GM12878 (cell line): ENCODE data around the gene UBE2E2. TPM values are rescaled to one million over a fixed set of nuclear protein-coding genes. Genes with fewer than 3 reads are reported as not detected.

Experiments
- ATAC-seq: fragments of 200-7000 bp; cut with Tn5 transposase; 3 replicates; pipeline ENCODE4 v1.9.1; 2020; ENCODE audit warnings: mild to moderate bottlenecking, moderate library complexity
- BruUV-seq: library from RNA; stranded (reverse); fragments of 400-500 nt; replicated peaks from 2 replicates; lab custom pipeline; 2021; lab: Mats Ljungman, UMichigan
- CTCF ChIA-PET: fragments of 300-600 bp; sonication (Branson Sonifier 250); formaldehyde crosslinking; extraction: SDS; loops from one replicate; lab custom pipeline; 2021; ENCODE audit warnings: inconsistent platforms; lab: Yijun Ruan, JAX
- POLR2A ChIA-PET: fragments of 350-600 bp; formaldehyde crosslinking; extraction: SDS; loops from one replicate; lab custom pipeline; 2021; ENCODE audit warnings: inconsistent platforms; lab: Charles Lee
- RAD21 ChIA-PET: fragments of 300-600 bp; sonication (Branson Sonifier 250); formaldehyde crosslinking; loops from one replicate; lab custom pipeline; 2023; ENCODE audit warnings: antibody characterized with exemption; ENCODE audit not compliant: unreplicated experiment; lab: Charles Lee
- SMC1A ChIA-PET: fragments of 300-600 bp; sonication (Branson Sonifier 250); formaldehyde crosslinking; loops from one replicate; lab custom pipeline; 2023; ENCODE audit not compliant: unreplicated experiment, uncharacterized antibody; lab: Charles Lee
- DNase-seq: peaks from one replicate; pipeline ENCODE4 v3.0.0-alpha.2; 2011; ENCODE audit warnings: low read depth, low spot score
- FAIRE-seq: peaks from 3 replicates; lab custom pipeline; 2011; peaks lifted over from hg19 to GRCh38; lab: Jason Lieb, UNC
- H2AFZ ChIP-seq: 2 replicates; pipeline ENCODE4 v1.6.0; 2011; ENCODE audit warnings: low read depth, low read length, control low read depth; ENCODE audit not compliant: control insufficient read depth
- H3K27ac ChIP-seq: 2 replicates; pipeline ENCODE4 v1.5.1; 2011; ENCODE audit warnings: control low read depth; ENCODE audit not compliant: control insufficient read depth, insufficient read depth
- H3K27me3 ChIP-seq, 2 experiments: replicated peaks in 1 of 2; 2 replicates each; pipeline versions ENCODE4 v1.6.0 to v1.6.1; 2011; ENCODE audit warnings: low read length in 1 of 2; ENCODE audit not compliant: control insufficient read depth in 2 of 2, insufficient read depth in 2 of 2
- H3K36me3 ChIP-seq, 2 experiments: 2 replicates each; pipeline ENCODE4 v1.5.1; 2011; ENCODE audit warnings: low read length in 1 of 2; ENCODE audit not compliant: control insufficient read depth in 2 of 2, insufficient read depth in 2 of 2
- H3K4me1 ChIP-seq: 2 replicates; pipeline ENCODE4 v1.6.1; 2011; ENCODE audit warnings: mild to moderate bottlenecking, low read length, moderate library complexity, mixed read lengths; ENCODE audit not compliant: control insufficient read depth, insufficient read depth
- H3K4me2 ChIP-seq: 2 replicates; pipeline ENCODE4 v1.6.0; 2011; ENCODE audit warnings: control low read depth; ENCODE audit not compliant: control insufficient read depth, insufficient read depth
- H3K4me3 ChIP-seq: fragments of 200-600 bp; sonication (generic); 2 replicates; pipeline ENCODE4 v1.5.1; 2016
- H3K79me2 ChIP-seq: 2 replicates; pipeline ENCODE4 v1.6.0; 2011; ENCODE audit warnings: low read length; ENCODE audit not compliant: control insufficient read depth, insufficient read depth
- H3K9ac ChIP-seq: 2 replicates; pipeline ENCODE4 v1.8.0; 2011; ENCODE audit warnings: low read length, control low read depth, mixed read lengths; ENCODE audit not compliant: control insufficient read depth, insufficient read depth
- H3K9me3 ChIP-seq: replicated peaks from 3 replicates; pipeline ENCODE4 v1.5.1; 2011; ENCODE audit warnings: mild to moderate bottlenecking, low read length; ENCODE audit not compliant: control insufficient read depth, insufficient read depth
- H4K20me1 ChIP-seq: 2 replicates; pipeline ENCODE4 v1.6.0; 2011; ENCODE audit not compliant: control insufficient read depth, insufficient read depth
- CBX3 ChIP-seq: fragments of 200-600 bp; sonication (generic); IDR thresholded peaks from 2 replicates; pipeline ENCODE4 v1.6.1; 2016; ENCODE audit warnings: low read depth, borderline replicate concordance
- DPF2 ChIP-seq: fragments of 450-650 bp; IDR thresholded peaks from 2 replicates; pipeline ENCODE4 v1.6.1; 2017; ENCODE audit warnings: mild to moderate bottlenecking
- EED ChIP-seq: sonication (generic); IDR thresholded peaks from 2 replicates; pipeline ENCODE4 v1.6.1; 2016; ENCODE audit warnings: antibody characterized with exemption, low read depth
- GABPA ChIP-seq: IDR thresholded peaks from 2 replicates; pipeline ENCODE4 v1.6.1; 2014; ENCODE audit warnings: antibody characterized with exemption, low read depth, mild to moderate bottlenecking, inconsistent platforms
- HSF1 ChIP-seq: fragments of 150-350 bp; IDR thresholded peaks from 2 replicates; pipeline ENCODE4 v1.6.1; 2014; ENCODE audit warnings: mild to moderate bottlenecking, low read depth, low read length
- KLF5 ChIP-seq: fragments of 450-650 bp; IDR thresholded peaks from 2 replicates; pipeline ENCODE4 v1.6.1; 2014; ENCODE audit warnings: mild to moderate bottlenecking; ENCODE audit not compliant: partially characterized antibody
- MLLT1 ChIP-seq: fragments of 450-650 bp; IDR thresholded peaks from 2 replicates; pipeline ENCODE4 v1.6.1; 2016; ENCODE audit warnings: mild to moderate bottlenecking
- SMAD1 ChIP-seq: fragments of 450-650 bp; IDR thresholded peaks from 2 replicates; pipeline ENCODE4 v1.6.1; 2018; ENCODE audit warnings: mild to moderate bottlenecking, low read depth; ENCODE audit not compliant: partially characterized antibody
- ZBTB40 ChIP-seq: fragments of 450-650 bp; IDR thresholded peaks from 2 replicates; pipeline ENCODE4 v1.6.1; 2016; ENCODE audit warnings: mild to moderate bottlenecking, moderate library complexity, borderline replicate concordance
- WGBS: methylation state at CpG from one replicate; pipeline ENCODE4 v1.1.6; 2016; ENCODE audit warnings: low lambda C conversion rate; ENCODE audit not compliant: insufficient replicate concordance, insufficient coverage; ENCODE audit errors: missing lambda C conversion rate; 5-methylcytosine and 5-hydroxymethylcytosine counted together
- in situ Hi-C: fragments of 300-500 bp; cut with MboI; formaldehyde crosslinking; loops from 9 replicates; pipeline ENCODE4 v1.14.3; 2018; ENCODE audit warnings: mixed read lengths
- intact Hi-C: fragments of 100-400 bp; cut with micrococcal nuclease; formaldehyde crosslinking; loops from one replicate; pipeline ENCODE4 v1.14.2; 2022; ENCODE audit not compliant: unreplicated experiment
- polyA plus RNA-seq, 11 experiments: library from polyadenylated mRNA; depleted of rRNA in 4 of 11; unstranded in 6 of 11; stranded (reverse) in 5 of 11; fragments of >200 nt; fragmentation: Nextera tagmentation in 4 of 11; fragmentation: Illumina TruSeq in 1 of 11; extraction: Ambion mirVana in 4 of 11; extraction: Trizol in 1 of 11; gene quantifications; 1 replicate in 1 of 11; 2 replicates in 10 of 11; pipeline versions ENCODE4 v1.2.1 to v1.2.3, GENCODE V29; 2011 to 2016; ENCODE audit warnings: inconsistent platforms in 2 of 11, missing spikeins in 2 of 11, low read depth in 1 of 11
- total RNA-seq, 4 experiments: library from RNA; depleted of rRNA in 3 of 4; stranded (reverse); fragments of >200 nt in 3 of 4; fragmentation: Illumina TruSeq in 1 of 4; extraction: Trizol in 1 of 4; gene quantifications; 2 replicates each; pipeline versions ENCODE4 v1.2.1 to v1.2.3, GENCODE V29; 2013 to 2021

The UBE2E2 gene
- total and polyA plus RNA-seq, 10 of the 15 experiments (the other 5 are each of a cell fraction or from before 2014, with no cell fraction given) = 8.7 to 71.0 (median 36.4) TPM

- H3K9ac ChIP-seq = no peak overlapping the region
- no peaks in the 10 kb centered on the region for H4K20me1 ChIP-seq
- no peak for DNase-seq
- in situ Hi-C loops = no loop called here
- no peaks in the 10 kb centered on the region for H3K79me2 ChIP-seq
- no peak overlapping the region for H3K27ac ChIP-seq
- ChIA-PET CTCF (no interaction called here), SMC1A (interaction anchor here (2.6 kb wide), 1 partner anchor 8 kb away, joined by 12 read pairs; no protein-coding TSS in a partner anchor), RAD21 (no interaction called here), POLR2A (no interaction called here)
- BruUV-seq = no TSS peak
- H3K36me3 ChIP-seq = no peaks in the 10 kb centered on the region
- no peaks in the 10 kb centered on the region; the same call in 2 of the 3 replicates for H3K9me3 ChIP-seq
- FAIRE-seq = no peak
- intact Hi-C loops = no loop called here
- 100% methylated on average over 1 of the region's 1 CpG for WGBS
- no peak overlapping the region for H3K4me2 ChIP-seq
- no peak overlapping the region for H3K4me3 ChIP-seq
- ATAC-seq = no peak
- TF ChIP-seq KLF5 (no peak), SMAD1 (no peak), CBX3 (no peak), HSF1 (no peak)
- peaks cover 23% of the 10 kb centered on the region for H3K4me1 ChIP-seq
- H2AFZ ChIP-seq = no peak overlapping the region
- H3K27me3 ChIP-seq = no peaks in the 10 kb centered on the region
Measured at GRCh38 chr3:23166845-23167244, 36.3 kb upstream of the UBE2E2 start.

- ChIA-PET CTCF (no interaction called here), SMC1A (no interaction called here), POLR2A (no interaction called here), RAD21 (no interaction called here)
- no peaks in the 10 kb centered on the region; the same call in 2 of the 3 replicates for H3K9me3 ChIP-seq
- FAIRE-seq = no peak
- WGBS = 35% methylated on average over 5 of the region's 5 CpGs
- no peaks in the 10 kb centered on the region for H3K27me3 ChIP-seq
- DNase-seq = no peak
- intact Hi-C loops (no loop called here), in situ Hi-C loops (no loop called here)
- no TSS peak for BruUV-seq
- H3K4me3 ChIP-seq = no peak overlapping the region
- H3K27ac ChIP-seq = no peak overlapping the region
- no peak overlapping the region for H2AFZ ChIP-seq
- ATAC-seq = no peak
- no peaks in the 10 kb centered on the region for H3K79me2 ChIP-seq
- no peaks in the 10 kb centered on the region for H3K36me3 ChIP-seq
- H3K9ac ChIP-seq = no peak overlapping the region
- no peaks in the 10 kb centered on the region for H4K20me1 ChIP-seq
- H3K4me2 ChIP-seq = no peak overlapping the region
- H3K4me1 ChIP-seq = peaks cover 6% of the 10 kb centered on the region; the same call in 1 of the 2 replicates
- no peak for TF ChIP-seq MLLT1
- TF ChIP-seq DPF2 = no peak
- TF ChIP-seq EED = no peak
- TF ChIP-seq GABPA = no peak
- TF ChIP-seq ZBTB40 = no peak
Measured at GRCh38 chr3:23169551-23169950, 33.6 kb upstream of the UBE2E2 start.
